SJCRH30 (cell line): Measurements from ENCODE around the gene C13orf46. TPM values are rescaled to one million over a fixed set of nuclear protein-coding genes. Genes with fewer than 3 reads are reported as not detected.

Source experiments
- DNase-seq, 2 experiments: peaks; one replicate each; pipeline ENCODE4 v3.0.0-alpha.2; 2015 to 2020
- H3K27ac ChIP-seq: fragments of 250-450 bp; sonication (Bioruptor Pico); 2 replicates; pipeline ENCODE4 v1.5.1; 2020; ENCODE audit warnings: mild to moderate bottlenecking, moderate library complexity
- H3K27me3 ChIP-seq: fragments of 250-450 bp; sonication (Bioruptor Pico); 2 replicates; pipeline ENCODE4 v1.5.1; 2020; ENCODE audit warnings: mild to moderate bottlenecking, moderate library complexity
- H3K36me3 ChIP-seq: fragments of 250-450 bp; sonication (Bioruptor Pico); 2 replicates; pipeline ENCODE4 v1.5.1; 2020; ENCODE audit warnings: mild to moderate bottlenecking, moderate library complexity
- H3K4me1 ChIP-seq: fragments of 250-450 bp; sonication (Bioruptor Pico); 2 replicates; pipeline ENCODE4 v1.5.1; 2020; ENCODE audit warnings: mild to moderate bottlenecking, moderate library complexity
- H3K4me3 ChIP-seq: fragments of 250-450 bp; sonication (Bioruptor Pico); 2 replicates; pipeline ENCODE4 v1.5.1; 2020; ENCODE audit warnings: mild to moderate bottlenecking, moderate library complexity
- H3K9me3 ChIP-seq: fragments of 250-450 bp; sonication (Bioruptor Pico); replicated peaks from 2 replicates; pipeline ENCODE4 v1.5.1; 2020; ENCODE audit warnings: mild to moderate bottlenecking, moderate library complexity
- total RNA-seq: library from RNA; depleted of rRNA; stranded (reverse); fragments of >200 nt; shearing (Covaris generic); gene quantifications from 2 replicates; pipeline ENCODE4 v1.2.3, GENCODE V29; 2014

C13orf46 gene
- total RNA-seq, 1 experiment from 2014 or later = 0.04 TPM

DNA sequence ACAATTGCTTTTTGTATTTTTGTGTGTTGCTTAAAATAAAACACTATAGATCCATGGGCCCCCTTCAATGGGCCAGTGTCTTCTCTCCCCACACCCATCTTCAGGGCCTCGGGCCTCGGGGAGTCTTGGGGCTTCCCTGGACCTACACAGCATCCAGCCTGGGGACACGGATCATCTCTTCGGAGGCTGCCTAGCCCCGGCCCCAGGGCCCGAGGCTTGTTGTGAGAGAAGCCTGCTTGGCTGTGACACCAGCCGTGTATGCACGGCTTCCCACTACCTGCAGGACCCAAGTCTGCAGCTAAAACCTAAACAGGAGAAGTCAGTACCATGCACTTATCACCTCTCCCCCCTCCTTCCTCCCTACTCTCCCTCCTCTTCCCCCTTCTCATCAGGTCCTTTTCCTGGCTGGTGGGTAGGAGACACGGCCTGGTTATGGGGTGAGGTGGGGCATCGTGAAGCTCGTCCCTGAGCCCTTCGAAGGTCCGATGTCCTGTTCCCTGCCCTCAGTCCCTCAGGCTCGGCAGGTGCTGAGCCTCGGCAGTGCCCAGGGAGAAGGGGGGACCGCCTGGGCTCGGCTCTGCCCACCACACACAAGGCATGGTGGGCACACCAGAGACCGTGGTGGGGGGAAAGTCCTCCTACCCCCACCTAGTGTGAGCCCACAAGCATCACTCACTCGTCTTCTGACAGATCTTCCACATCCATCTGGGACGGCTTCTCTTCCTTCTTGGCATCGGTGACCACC is 9.5 kb downstream of the C13orf46 start:
- no peaks in the 10 kb centered on the region for H3K27me3 ChIP-seq
- no peak for DNase-seq

DNA sequence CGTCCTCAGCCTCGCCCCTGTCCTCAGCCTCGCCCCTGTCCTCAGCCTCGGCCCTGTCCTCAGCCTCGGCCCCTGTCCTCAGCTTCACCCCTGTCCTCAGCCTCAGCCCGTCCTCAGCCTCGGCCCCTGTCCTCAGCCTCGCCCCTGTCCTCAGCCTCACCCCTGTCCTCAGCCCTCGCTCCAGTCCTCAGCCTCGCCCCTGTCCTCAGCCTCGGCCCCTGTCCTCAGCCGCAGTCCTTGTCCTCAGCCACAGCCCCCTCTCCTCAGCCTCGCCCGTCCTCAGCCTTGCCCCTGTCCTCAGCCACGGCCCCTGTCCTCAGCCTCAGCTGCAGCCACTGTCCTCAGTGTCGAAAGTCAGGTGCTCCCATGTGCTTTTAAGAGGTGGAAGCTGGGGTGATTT is 10.5 kb downstream of the C13orf46 start:
- no peak for DNase-seq
- no peak overlapping the region for H3K27ac ChIP-seq
- no peaks in the 10 kb centered on the region for H3K36me3 ChIP-seq
- no peaks in the 10 kb centered on the region for H3K4me1 ChIP-seq
- H3K9me3 ChIP-seq = peaks cover 11% of the 10 kb centered on the region
- H3K27me3 ChIP-seq = no peaks in the 10 kb centered on the region
- H3K4me3 ChIP-seq = no peak overlapping the region

More for the DNA sequence above, 9.5 kb downstream of the C13orf46 start:
- H3K36me3 ChIP-seq = no peaks in the 10 kb centered on the region
- H3K27ac ChIP-seq = no peak overlapping the region
- H3K4me3 ChIP-seq = no peak overlapping the region
- H3K9me3 ChIP-seq = peaks cover 10% of the 10 kb centered on the region
- H3K4me1 ChIP-seq = no peaks in the 10 kb centered on the region

DNA sequence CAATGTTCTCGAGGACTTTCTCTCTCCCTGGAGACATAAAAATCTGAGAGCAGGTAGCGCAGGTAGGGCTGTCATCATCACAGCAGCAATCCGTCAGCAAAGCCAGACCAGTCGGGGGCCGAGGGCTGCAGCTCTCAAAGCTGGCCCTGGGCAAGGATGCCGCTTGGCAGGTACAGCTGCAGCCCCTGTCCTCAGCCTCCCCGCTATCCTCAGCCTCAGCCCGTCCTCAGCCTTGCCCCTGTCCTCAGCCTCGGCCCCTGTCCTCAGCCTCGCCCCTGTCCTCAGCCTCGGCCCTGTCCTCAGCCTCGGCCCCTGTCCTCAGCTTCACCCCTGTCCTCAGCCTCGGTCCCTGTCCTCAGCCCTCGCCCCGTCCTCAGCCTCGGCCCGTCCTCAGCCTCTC is 10.9 kb downstream of the C13orf46 start:
- no peak for DNase-seq

DNA sequence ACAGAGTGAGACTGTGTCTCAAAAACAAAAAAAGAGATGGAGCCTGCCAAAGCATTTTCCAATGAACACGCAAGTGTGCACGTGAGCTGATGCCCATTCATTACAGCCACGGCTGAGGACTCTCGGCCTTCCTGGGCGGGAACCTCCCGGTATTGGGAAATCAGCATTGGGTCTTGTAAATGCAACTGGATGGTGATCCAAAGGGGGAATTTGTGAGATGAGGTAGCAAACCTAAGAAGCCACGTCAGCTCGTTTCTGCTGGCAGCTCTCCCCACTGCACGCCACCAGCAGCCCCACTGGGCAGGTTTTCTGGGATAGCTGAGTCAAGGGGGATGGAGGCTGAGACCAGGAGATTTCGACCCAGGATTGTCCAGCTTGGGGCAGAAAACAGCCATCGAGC is 11.5 kb downstream of the C13orf46 start:
- no peak for DNase-seq
- Histone ChIP-seq H3K9me3 (peaks cover 11% of the 10 kb centered on the region), H3K4me3 (no peak overlapping the region), H3K4me1 (no peaks in the 10 kb centered on the region), H3K27ac (no peak overlapping the region), H3K27me3 (no peaks in the 10 kb centered on the region), H3K36me3 (no peaks in the 10 kb centered on the region)

More for the DNA sequence above, 10.9 kb downstream of the C13orf46 start:
- Histone ChIP-seq H3K27ac (no peak overlapping the region), H3K4me1 (no peaks in the 10 kb centered on the region), H3K27me3 (no peaks in the 10 kb centered on the region), H3K36me3 (no peaks in the 10 kb centered on the region), H3K4me3 (no peak overlapping the region), H3K9me3 (peaks cover 11% of the 10 kb centered on the region)

DNA sequence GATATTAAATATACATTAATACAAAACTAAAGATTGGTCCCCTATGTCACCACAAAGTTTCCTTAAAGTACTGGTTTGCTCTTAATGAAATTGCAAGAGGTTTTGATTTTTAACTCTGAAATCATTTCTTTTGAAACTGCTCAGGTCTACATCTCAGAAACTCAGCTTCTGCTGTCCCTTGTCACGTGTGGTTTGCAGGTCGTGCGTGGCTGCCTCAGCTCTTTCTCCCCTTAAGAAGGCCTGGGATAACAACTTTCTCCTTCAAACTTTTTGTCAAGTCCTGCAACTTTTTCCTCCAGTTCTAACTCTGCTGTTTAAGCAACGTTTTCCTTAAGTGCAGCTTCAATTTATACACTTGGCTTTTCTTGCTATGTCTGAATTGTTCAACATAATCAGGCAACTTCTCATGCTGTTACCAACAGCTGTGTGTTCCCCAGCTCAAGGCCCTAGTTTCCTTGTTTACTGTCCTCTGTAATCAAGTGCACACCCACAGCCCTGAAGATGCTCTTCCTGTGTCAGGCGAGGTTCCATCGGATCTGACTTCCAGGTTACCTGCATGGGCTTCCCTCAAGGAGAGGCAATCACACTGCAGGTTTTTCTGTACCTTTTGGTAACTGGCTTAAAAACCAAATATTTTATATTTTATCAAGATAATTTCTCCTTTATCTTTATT is 13.5 kb downstream of the C13orf46 start:
- no peak for DNase-seq
- Histone ChIP-seq H3K4me1 (no peaks in the 10 kb centered on the region), H3K27ac (no peak overlapping the region), H3K27me3 (no peaks in the 10 kb centered on the region), H3K9me3 (peaks cover 9% of the 10 kb centered on the region), H3K36me3 (no peaks in the 10 kb centered on the region), H3K4me3 (no peak overlapping the region)

DNA sequence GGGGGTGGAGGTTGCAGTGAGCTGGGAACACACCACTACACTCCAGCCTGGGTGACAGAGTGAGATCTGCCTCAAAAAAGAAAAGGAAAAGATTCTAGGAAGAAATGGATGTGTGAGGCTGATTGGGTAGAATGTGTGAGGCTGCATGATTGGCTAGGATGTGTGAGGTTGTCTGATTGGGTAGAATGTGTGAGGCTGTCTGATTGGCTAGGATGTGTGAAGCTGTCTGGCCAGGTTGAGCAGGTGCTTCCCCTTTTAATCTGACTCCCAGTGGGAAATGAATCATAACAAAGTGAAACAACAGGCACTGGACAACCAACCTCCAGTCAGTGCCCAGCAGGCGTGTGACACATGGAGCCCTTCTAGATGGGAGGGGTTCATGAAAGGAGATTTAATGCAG is 14.7 kb downstream of the C13orf46 start:
- Histone ChIP-seq H3K27me3 (no peaks in the 10 kb centered on the region), H3K36me3 (no peaks in the 10 kb centered on the region), H3K9me3 (peaks cover 9% of the 10 kb centered on the region), H3K4me3 (no peak overlapping the region), H3K4me1 (no peaks in the 10 kb centered on the region), H3K27ac (no peak overlapping the region)
- no peak for DNase-seq

DNA sequence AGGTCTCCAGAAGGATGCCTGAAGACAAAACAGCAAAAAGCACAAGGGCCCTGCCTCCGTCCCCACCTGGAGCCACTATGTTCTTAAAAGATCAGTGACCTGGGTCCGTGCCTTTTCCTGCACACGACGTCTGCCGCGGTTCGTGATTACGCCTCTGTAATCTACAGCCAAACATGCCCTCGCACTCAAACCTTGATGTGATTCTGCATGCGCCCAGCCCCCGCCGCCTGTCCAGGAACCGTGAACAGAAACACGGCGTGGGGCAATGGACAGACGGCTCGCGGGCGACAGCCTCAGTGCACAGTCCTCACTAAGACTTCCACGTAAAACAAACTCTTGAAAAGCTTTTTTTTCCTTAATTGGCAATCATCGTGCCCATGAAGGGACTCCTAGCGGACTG is 15.5 kb downstream of the C13orf46 start:
- peaks cover 9% of the 10 kb centered on the region for H3K9me3 ChIP-seq
- DNase-seq = no peak
- H3K27me3 ChIP-seq = no peaks in the 10 kb centered on the region
- H3K36me3 ChIP-seq = no peaks in the 10 kb centered on the region
- no peak overlapping the region for H3K27ac ChIP-seq
- H3K4me3 ChIP-seq = no peak overlapping the region
- H3K4me1 ChIP-seq = no peaks in the 10 kb centered on the region

DNA sequence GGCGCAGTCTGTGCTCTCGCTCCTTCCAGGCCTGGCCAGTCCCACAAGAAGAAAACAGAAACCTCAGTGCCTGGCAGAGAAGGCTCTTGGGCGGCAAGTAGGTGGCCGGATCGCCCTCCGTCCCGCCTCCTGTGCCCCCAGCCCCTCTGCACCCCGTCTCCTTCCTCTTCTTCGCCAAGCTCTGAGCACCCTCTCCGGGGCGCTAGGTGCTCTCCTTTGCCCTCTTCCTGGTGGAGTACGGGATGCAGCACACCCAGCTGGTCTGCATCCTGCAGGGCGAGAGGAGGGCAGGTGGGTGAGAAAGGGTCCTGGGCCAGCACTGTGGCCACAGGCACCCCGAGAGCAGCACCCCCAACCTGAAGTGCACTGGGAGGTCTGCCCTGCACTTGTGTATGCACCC is 17.3 kb downstream of the C13orf46 start:
- no peaks in the 10 kb centered on the region for H3K36me3 ChIP-seq
- no peaks in the 10 kb centered on the region for H3K27me3 ChIP-seq
- no peak overlapping the region for H3K27ac ChIP-seq
- no peak for DNase-seq
- peaks cover 9% of the 10 kb centered on the region for H3K9me3 ChIP-seq
- H3K4me3 ChIP-seq = no peak overlapping the region
- H3K4me1 ChIP-seq = no peaks in the 10 kb centered on the region

DNA sequence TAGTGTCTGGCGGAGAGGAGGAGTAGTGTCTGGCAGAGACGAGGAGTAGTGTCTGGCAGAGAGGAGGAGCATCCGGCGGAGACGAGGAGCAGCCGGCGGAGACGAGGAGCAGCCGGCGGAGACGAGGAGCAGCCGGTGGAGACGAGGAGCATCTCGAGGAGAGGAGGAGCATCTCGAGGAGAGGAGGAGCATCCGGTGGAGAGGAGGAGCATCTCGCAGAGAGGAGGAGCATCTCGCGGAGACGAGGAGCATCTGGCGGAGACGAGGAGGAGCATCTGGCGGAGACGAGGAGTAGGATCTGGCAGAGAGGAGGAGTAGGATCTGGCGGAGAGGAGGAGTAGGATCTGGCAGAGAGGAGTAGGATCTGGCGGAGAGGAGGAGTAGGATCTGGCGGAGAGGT is 18.2 kb downstream of the C13orf46 start:
- Histone ChIP-seq H3K9me3 (peaks cover 9% of the 10 kb centered on the region), H3K4me1 (peaks cover 3% of the 10 kb centered on the region; the same call in 1 of the 2 replicates), H3K36me3 (no peaks in the 10 kb centered on the region), H3K4me3 (no peak overlapping the region), H3K27ac (no peak overlapping the region), H3K27me3 (no peaks in the 10 kb centered on the region)
- DNase-seq = no peak

DNA sequence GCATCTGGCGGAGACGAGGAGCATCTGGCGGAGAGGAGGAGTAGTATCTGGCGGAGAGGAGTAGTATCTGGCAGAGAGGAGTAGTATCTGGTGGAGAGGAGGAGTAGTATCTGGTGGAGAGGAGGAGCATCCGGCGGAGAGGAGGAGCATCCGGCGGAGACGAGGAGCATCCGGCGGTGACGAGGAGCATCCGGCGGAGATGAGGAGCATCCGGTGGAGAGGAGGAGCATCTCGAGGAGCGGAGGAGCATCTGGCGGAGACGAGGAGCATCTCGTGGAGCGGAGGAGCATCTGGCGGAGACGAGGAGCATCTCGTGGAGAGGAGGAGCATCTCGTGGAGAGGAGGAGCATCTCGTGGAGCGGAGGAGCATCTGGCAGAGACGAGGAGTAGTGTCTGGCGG is 18.6 kb downstream of the C13orf46 start:
- Histone ChIP-seq H3K4me3 (no peak overlapping the region), H3K27me3 (no peaks in the 10 kb centered on the region), H3K27ac (no peak overlapping the region), H3K9me3 (peaks cover 5% of the 10 kb centered on the region), H3K36me3 (no peaks in the 10 kb centered on the region), H3K4me1 (peaks cover 5% of the 10 kb centered on the region; the same call in 1 of the 2 replicates)
- DNase-seq = no peak

DNA sequence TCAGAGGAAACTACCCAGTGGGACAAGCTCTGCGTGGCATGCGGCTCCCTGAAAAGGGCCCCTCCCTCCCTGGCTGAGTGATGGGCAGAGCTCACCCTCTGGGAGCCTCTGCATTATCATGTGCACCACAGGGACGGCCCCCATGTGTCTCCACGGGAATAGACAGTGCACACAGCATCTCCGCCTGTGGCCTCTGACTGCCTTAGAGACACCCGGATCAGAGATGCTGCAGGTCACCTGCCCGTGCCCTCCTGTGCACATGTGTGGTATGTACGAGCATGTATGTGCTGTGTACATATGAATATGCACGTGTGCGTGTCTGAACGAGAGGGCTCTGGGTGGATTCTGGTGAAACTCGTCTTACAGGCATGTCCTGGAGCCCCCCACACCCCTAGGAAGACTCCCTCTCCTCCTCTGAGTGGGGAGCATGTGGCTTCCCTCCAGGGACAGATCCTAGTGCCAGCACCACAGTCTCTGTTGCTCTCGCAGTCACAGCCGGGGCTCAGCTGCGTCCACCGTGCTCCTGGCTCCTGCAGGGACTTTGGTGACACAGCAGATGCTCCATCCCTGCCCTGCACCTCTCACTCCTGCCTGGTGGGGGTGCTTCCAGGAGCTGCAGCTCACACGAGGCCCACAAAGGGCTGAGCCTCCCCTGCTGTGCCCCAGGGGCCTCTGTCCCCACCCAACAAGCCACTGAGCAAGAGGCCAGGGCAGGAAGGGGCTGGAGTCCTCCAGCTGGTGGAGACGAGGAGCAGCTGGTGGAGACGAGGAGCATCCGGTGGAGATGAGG is 19.6 kb downstream of the C13orf46 start:
- Histone ChIP-seq H3K4me3 (no peak overlapping the region), H3K4me1 (peaks cover 5% of the 10 kb centered on the region; the same call in 1 of the 2 replicates), H3K27ac (no peak overlapping the region), H3K9me3 (no peaks in the 10 kb centered on the region), H3K36me3 (no peaks in the 10 kb centered on the region), H3K27me3 (no peaks in the 10 kb centered on the region)
- no peak for DNase-seq

DNA sequence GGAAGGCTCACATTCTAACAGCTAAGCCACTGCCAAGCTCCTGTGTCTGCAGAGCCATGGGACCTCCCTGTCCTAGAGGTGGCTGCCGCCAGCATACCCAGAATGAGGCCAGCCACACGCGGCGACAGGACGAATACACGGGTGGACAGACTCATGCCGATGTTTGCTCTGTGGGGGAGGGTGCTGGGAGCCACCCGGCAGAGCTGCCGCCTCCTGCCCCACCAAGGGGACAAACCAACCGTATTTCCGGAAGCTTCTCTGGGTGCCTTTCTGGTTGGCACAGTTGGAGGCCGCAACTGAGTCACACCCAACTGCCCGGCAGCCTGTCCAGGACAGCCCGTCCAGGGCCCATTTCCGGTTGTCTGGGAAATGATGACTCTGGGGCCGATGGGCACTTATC is 20.3 kb downstream of the C13orf46 start:
- Histone ChIP-seq H3K4me3 (no peak overlapping the region), H3K9me3 (no peaks in the 10 kb centered on the region), H3K27me3 (no peaks in the 10 kb centered on the region), H3K4me1 (peaks cover 5% of the 10 kb centered on the region; the same call in 1 of the 2 replicates), H3K27ac (no peak overlapping the region), H3K36me3 (no peaks in the 10 kb centered on the region)
- no peak for DNase-seq

DNA sequence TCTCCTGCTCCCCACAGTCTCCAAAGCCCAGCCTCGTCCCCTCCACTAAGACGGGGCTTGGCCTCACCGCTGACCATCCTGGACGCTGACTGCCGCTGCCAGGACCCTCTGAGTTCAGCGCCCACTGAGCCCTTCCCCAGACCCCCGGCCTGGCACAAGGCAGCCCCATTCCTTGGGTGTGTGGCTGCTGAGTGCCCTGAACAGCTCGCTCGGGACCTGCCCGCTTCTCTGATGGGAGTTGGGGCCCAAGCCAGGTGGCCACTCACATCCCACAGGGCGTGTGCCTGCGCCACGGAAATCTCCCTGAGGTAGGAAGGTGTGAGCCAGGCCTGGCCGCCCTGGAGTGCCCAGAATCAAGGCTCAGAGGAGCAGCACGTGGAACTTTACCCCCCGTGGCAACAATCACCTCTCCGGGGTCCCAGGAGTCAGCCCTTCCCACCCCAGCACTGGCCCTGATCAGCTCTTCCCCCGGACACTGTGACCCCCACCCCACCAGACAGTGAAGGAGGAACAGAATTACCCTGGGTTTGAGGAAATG is 20.8 kb downstream of the C13orf46 start:
- Histone ChIP-seq H3K27ac (no peak overlapping the region), H3K4me3 (no peak overlapping the region), H3K9me3 (no peaks in the 10 kb centered on the region), H3K4me1 (peaks cover 5% of the 10 kb centered on the region; the same call in 1 of the 2 replicates), H3K36me3 (no peaks in the 10 kb centered on the region), H3K27me3 (no peaks in the 10 kb centered on the region)
- DNase-seq = no peak

DNA sequence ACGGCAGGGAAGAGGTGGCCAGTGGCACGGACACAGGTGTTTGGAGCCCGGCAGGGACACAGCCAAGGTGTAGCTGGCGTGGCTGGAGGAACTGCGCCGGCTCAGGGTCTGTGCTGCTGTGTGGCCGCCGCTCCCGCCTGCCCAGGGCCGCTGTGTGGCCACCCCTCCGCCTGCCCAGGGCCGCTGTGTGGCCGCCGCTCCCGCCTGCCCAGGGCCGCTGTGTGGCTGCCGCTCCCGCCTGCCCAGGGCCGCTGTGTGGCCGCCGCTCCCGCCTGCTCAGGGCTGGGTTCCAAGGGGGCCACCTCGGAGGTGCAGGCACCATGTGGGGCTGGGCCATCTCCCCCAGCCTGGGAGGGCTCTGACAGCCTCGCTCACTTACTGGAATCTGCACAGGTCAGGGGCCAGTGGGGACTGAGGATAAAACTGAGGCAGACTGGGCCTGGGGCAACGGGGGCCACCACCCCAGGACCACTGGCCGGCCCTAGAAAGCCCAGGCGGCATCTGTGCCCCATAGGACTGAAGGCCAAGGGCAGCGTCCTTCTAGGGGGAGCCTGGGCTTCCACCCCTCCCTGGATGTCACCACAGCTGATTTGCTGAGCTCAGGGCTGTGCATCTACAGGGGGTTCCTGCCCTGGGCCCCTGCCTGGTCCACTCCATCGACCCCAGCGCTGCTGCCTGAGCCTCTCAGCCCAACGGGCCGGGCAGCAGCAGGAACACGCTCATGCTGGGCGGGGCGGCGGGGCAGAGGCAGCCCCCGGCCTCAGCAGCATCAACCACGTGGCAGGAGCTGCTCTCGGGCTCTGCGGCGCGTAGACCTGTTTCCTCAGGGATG is 21.5 kb downstream of the C13orf46 start:
- no peaks in the 10 kb centered on the region for H3K27me3 ChIP-seq
- H3K9me3 ChIP-seq = no peaks in the 10 kb centered on the region
- H3K4me1 ChIP-seq = peaks cover 5% of the 10 kb centered on the region; the same call in 1 of the 2 replicates
- H3K27ac ChIP-seq = no peak overlapping the region
- no peak overlapping the region for H3K4me3 ChIP-seq
- H3K36me3 ChIP-seq = no peaks in the 10 kb centered on the region
- no peak for DNase-seq
